T1000 (cell line): ENCODE data around the gene CDC45.

ENCODE experiments used
- DNase-seq: peaks from one replicate; lab custom pipeline; 2025; ENCODE audit warnings: mixed read lengths; lab: John Stamatoyannopoulos, UW

Gene CDC45

GRCh38 chr22:19565382-19566278, 85.9 kb downstream of the CDC45 start:
- no peak for DNase-seq

GRCh38 chr22:19566279-19567156, 86.8 kb downstream of the CDC45 start:
- DNase-seq, result no peak

- no peak for DNase-seq
Observed at GRCh38 chr22:19567157-19568009, 87.7 kb downstream of the CDC45 start.

DNA sequence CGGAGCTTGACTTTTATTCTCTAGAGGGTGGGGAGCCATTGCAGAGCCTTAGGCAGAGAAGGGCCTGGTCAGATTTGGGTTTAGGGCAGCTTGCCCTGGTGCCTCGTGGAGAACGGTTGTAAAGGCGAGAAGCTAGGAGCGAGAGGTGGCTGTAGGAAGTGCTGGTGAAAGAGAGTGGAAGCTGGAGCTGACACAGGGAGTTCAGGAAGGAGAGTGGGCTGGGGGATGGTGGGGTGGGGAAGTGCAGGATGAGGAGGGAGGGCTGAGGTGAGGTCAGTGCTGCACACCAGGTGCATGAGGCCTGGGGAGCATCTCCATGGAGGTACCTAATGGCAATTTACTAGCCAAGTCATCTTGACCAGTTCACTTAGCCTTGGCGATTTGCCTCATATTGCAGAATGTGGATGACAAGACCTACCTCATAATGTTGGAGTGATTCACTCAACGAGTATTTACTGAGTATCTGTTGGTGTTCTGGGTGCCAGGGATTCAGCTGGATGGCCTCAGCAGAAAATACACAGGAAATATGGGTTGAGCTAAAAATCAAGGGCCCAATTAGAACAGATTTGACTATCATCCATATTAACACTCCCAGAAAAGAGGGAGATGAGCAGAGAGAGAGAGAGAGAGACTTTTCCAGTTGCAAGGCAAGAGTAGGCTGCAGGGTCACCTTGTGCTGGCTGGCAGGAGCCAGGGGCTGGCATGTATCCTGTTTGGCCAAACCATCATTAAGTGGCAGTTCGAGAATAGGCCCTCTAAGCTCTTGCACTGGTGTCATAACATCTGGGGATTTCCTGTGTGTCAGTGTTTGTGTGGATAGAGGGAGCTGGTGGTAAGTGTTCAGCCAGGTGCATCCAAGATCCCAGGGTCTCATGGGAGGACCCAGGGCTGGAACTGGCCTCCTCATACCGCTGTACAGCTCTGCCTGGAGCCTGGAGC, 88.9 kb downstream of the CDC45 start:
- DNase-seq, result peak; percentile 12

DNA sequence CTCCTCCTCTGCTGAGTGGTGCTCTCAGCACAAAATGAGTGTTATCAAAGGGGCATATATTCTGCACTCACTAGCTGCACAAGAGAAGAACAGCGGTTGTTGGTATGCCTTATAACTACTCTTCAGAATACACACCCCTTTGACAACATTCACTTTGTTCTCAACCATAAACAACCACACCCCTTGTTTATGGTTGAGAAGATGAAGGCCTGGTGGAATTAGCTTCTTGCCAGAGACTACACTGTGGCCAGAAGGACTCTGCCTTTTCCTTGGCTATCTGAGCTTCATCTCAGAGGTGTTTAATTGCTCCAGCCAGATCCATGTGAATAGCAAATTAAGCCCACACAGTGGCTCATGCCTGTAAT, 89.5 kb downstream of the CDC45 start:
- DNase-seq, result no peak

DNA sequence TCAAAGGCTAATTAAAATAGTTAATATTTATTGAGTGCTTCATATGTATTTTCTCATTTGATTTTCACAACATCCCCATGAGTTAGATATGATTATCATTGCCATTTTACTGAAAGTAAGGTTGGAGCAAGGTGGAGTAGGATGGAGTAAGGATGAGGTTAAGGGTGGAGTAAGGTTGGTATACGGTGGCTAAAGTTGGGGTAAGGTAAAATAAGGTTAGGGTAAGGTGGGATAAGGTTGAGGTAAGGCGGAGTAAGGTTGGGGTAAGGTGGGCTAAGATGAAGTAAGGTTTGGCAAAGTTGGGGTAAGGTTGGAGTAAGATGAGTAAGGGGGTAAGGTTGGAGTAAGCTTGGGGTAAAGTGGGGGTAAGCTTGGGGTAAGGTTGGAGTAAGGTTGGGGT, 90.3 kb downstream of the CDC45 start:
- DNase-seq, result no peak
